Right ventricle myocardium inferior (tissue), 1 donor: ENCODE measurements around the gene ENPP3. TPM values are rescaled to one million over a fixed set of nuclear protein-coding genes. Genes with fewer than 3 reads are reported as not detected.
"Not testable (repeated sequence)": the region's sequence is repeated elsewhere in the genome, so short reads cannot be mapped to it uniquely, and the experiment has no call there.

ENCODE experiments used
- ATAC-seq: fragments of 200-7000 bp; cut with Tn5 transposase; one replicate; pipeline ENCODE4 v1.9.1; 2020; ENCODE audit warnings: mild to moderate bottlenecking, moderate library complexity
- DNase-seq: peaks from one replicate; pipeline ENCODE4 v3.0.0; 2021; ENCODE audit errors: missing footprints
- intact Hi-C: fragments of 100-400 bp; cut with DNase I; formaldehyde crosslinking; loops from one replicate; pipeline ENCODE4 v1.11.0; 2022
- total RNA-seq: library from RNA; stranded (reverse); fragmentation: NEBNext Ultra II Directional; extraction: Animal tissue kit (Norgen Biotek cat#: 25700); gene quantifications from one replicate; pipeline ENCODE4 v1.2.1, GENCODE V29; 2021
- donor health status: DM: no; HTN: yes; CAD: no; lungs with severe emphysema.

ENPP3 gene
- total RNA-seq, 1 donor from 2014 or later = 0.16 TPM

GRCh38 chr6:131724114-131724513 is 87.0 kb downstream of the ENPP3 start:
- DNase-seq = no peak
- ATAC-seq = no peak
- intact Hi-C loops = no loop called here

GRCh38 chr6:131727467-131727866 is 90.4 kb downstream of the ENPP3 start:
- peak; percentile 34 for DNase-seq
- ATAC-seq = no peak
- intact Hi-C loops = no loop called here

- no peak for DNase-seq
Measured at GRCh38 chr6:131727868-131728267, 90.8 kb downstream of the ENPP3 start.

GRCh38 chr6:131728296-131728939 is 91.3 kb downstream of the ENPP3 start:
- no peak for DNase-seq
- intact Hi-C loops = no loop called here
- ATAC-seq = no peak

More at GRCh38 chr6:131727868-131728267, 90.8 kb downstream of the ENPP3 start:
- no peak for ATAC-seq
- intact Hi-C loops = no loop called here

- intact Hi-C loops = no loop called here
- ATAC-seq = no peak
- no peak for DNase-seq
Measured at GRCh38 chr6:131729550-131729949, 92.4 kb downstream of the ENPP3 start.

- intact Hi-C loops = no loop called here
- DNase-seq (no peak), ATAC-seq (no peak)
Measured at GRCh38 chr6:131730264-131730663, 93.2 kb downstream of the ENPP3 start.

- DNase-seq (no peak), ATAC-seq (no peak)
- intact Hi-C loops = no loop called here
Measured at GRCh38 chr6:131731224-131731623, 94.1 kb downstream of the ENPP3 start.

- intact Hi-C loops = no loop called here
- DNase-seq (no peak), ATAC-seq (no peak)
Measured at GRCh38 chr6:131733376-131734016, 96.4 kb downstream of the ENPP3 start.

GRCh38 chr6:131736003-131736596 is 99.0 kb downstream of the ENPP3 start:
- DNase-seq (peak; percentile 23), ATAC-seq (no peak)
- intact Hi-C loops = no loop called here

- ATAC-seq (no peak), DNase-seq (no peak)
- intact Hi-C loops = no loop called here
Measured at GRCh38 chr6:131736811-131737210, 99.7 kb downstream of the ENPP3 start.

GRCh38 chr6:131739136-131739535 is 102.0 kb downstream of the ENPP3 start:
- no peak for DNase-seq
- intact Hi-C loops = no loop called here
- ATAC-seq = no peak

GRCh38 chr6:131740161-131740560 is 103.1 kb downstream of the ENPP3 start:
- ATAC-seq (no peak), DNase-seq (no peak)
- intact Hi-C loops = no loop called here

- ATAC-seq = no peak
- intact Hi-C loops = no loop called here
- DNase-seq = no peak
Measured at GRCh38 chr6:131741688-131742393, 104.7 kb downstream of the ENPP3 start.

- intact Hi-C loops = no loop called here
- ATAC-seq (no peak), DNase-seq (no peak)
Measured at GRCh38 chr6:131744432-131745287, 107.6 kb downstream of the ENPP3 start.

GRCh38 chr6:131745476-131745875 is 108.4 kb downstream of the ENPP3 start:
- ATAC-seq (no peak), DNase-seq (no peak)
- intact Hi-C loops = no loop called here

GRCh38 chr6:131747821-131748353 is 110.8 kb downstream of the ENPP3 start:
- intact Hi-C loops = no loop called here
- DNase-seq (no peak), ATAC-seq (no peak)

GRCh38 chr6:131749023-131749422 is 111.9 kb downstream of the ENPP3 start:
- ATAC-seq (no peak), DNase-seq (no peak)
- intact Hi-C loops = no loop called here

- DNase-seq, intact Hi-C loops, ATAC-seq: not testable (repeated sequence)
Measured at GRCh38 chr6:131751012-131751715, 114.1 kb downstream of the ENPP3 start.
